Measurements from ENCODE around the gene BRSK1. TPM values are rescaled to one million over a fixed set of nuclear protein-coding genes. Genes with fewer than 3 reads are reported as not detected.

Gene BRSK1
- total and polyA plus RNA-seq, 2 of the 13 experiments (the other 11 are each of a cell fraction or from before 2014, with no cell fraction given): 0.18 to 1.2 TPM

GRCh38 chr19:55256562-55257460 is 27.0 kb upstream of the BRSK1 start (continued):
- TF ChIP-seq FOXP1 (IDR thresholded peaks at IDR 0.05): no peak
- TF ChIP-seq FOXP1 (CRISPR knock-in tag; IDR thresholded peaks at IDR 0.05): peak; percentile 67; the same call in 1 of the 2 replicates
- TF ChIP-seq GPBP1L1 (CRISPR knock-in tag; IDR thresholded peaks at IDR 0.05): no peak
- no peak for TF ChIP-seq ZNF280D (CRISPR knock-in tag; IDR thresholded peaks at IDR 0.05)
- no peak for TF ChIP-seq SNAPC2 (CRISPR knock-in tag; IDR thresholded peaks at IDR 0.05)
- TF ChIP-seq ZBED4 (CRISPR knock-in tag; IDR thresholded peaks at IDR 0.05; ENCODE audit: borderline replicate concordance): peak; percentile 19; the same call in 1 of the 2 replicates
- no peak for TF ChIP-seq EEA1 (CRISPR knock-in tag; IDR thresholded peaks at IDR 0.05; ENCODE audit: borderline replicate concordance)
- TF ChIP-seq ZBTB34 (CRISPR knock-in tag; IDR thresholded peaks at IDR 0.05): no peak
- TF ChIP-seq ZFP62 (CRISPR knock-in tag; IDR thresholded peaks at IDR 0.05): no peak
- no peak for TF ChIP-seq DMAP1 (CRISPR knock-in tag; IDR thresholded peaks at IDR 0.05)
- no peak for TF ChIP-seq HNF1B (CRISPR knock-in tag; IDR thresholded peaks at IDR 0.05)
- TF ChIP-seq ZNF879 (CRISPR knock-in tag; IDR thresholded peaks at IDR 0.05): no peak
- TF ChIP-seq DRAP1 (CRISPR knock-in tag; IDR thresholded peaks at IDR 0.05): peak; percentile 62; the same call in 1 of the 2 replicates
- peak; percentile 69 to 75 for TF ChIP-seq POLR2A (IDR thresholded peaks at IDR 0.05; ENCODE audit: insufficient read depth in 1 of 2, low read depth in 2 of 2, low read length in 2 of 2)
- TF ChIP-seq RAD21 (CRISPR knock-in tag; IDR thresholded peaks at IDR 0.05): no peak
- 0 out of 2 replicates have a peak, but pooled peaks have one; percentile 43 for TF ChIP-seq ZNF816 (CRISPR knock-in tag; IDR thresholded peaks at IDR 0.05; ENCODE audit: borderline replicate concordance)
- peak; percentile 90 for TF ChIP-seq MED1 (CRISPR knock-in tag; IDR thresholded peaks at IDR 0.05)
